Adrenal gland (tissue), 5 donors: ENCODE measurements around the gene NDUFS4.

Source experiments
- POLR2A ChIP-seq, 2 donors: fragments of 450-650 bp; IDR thresholded peaks; one replicate each; pipeline ENCODE4 v1.6.1; 2017; ENCODE audit warnings: antibody characterized with exemption in 2 of 2, mild to moderate bottlenecking in 2 of 2, moderate library complexity in 1 of 2
- TF ChIP-seq, protein P1 (sequence below), 6 experiments: fragments of 450-650 bp in 4 of 6; fragments of 200-600 bp in 2 of 6; sonication (generic) in 1 of 6; IDR thresholded peaks; 1 replicate in 5 of 6; 2 replicates in 1 of 6; pipeline versions ENCODE4 v1.5.1 to v1.8.0; 2016 to 2021; ENCODE audit warnings: antibody characterized with exemption in 6 of 6, mild to moderate bottlenecking in 2 of 6, moderate library complexity in 1 of 6
- donor health status: DM: no; HTN: no; CAD: no.

DNA sequence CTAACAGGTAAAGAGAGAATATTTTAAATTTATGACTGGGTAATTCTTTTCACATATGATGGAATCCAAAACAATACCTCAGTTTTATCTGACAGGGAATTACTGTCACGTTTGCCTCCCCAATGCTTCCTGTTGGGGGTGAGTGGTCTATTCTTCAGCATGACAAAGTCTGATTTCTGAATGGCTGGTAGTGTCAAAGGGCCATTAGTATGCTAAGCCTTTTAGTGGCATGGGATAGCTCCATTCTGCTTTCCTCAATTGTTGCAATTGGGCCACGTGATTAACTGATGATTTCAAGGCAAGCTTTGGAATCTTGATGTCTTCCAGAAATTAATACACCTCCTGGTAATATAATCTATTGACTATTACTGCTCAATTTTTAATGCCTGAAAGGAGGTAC, 14.7 kb upstream of the NDUFS4 start:
- TF ChIP-seq, protein P1, sequence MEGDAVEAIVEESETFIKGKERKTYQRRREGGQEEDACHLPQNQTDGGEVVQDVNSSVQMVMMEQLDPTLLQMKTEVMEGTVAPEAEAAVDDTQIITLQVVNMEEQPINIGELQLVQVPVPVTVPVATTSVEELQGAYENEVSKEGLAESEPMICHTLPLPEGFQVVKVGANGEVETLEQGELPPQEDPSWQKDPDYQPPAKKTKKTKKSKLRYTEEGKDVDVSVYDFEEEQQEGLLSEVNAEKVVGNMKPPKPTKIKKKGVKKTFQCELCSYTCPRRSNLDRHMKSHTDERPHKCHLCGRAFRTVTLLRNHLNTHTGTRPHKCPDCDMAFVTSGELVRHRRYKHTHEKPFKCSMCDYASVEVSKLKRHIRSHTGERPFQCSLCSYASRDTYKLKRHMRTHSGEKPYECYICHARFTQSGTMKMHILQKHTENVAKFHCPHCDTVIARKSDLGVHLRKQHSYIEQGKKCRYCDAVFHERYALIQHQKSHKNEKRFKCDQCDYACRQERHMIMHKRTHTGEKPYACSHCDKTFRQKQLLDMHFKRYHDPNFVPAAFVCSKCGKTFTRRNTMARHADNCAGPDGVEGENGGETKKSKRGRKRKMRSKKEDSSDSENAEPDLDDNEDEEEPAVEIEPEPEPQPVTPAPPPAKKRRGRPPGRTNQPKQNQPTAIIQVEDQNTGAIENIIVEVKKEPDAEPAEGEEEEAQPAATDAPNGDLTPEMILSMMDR (IDR thresholded peaks at IDR 0.05): no peak
- no peak for TF ChIP-seq POLR2A (IDR thresholded peaks at IDR 0.05)
